Kidney epithelial cell (primary cell): ENCODE results near the gene STOML1. TPM values are rescaled to one million over a fixed set of nuclear protein-coding genes. Genes with fewer than 3 reads are reported as not detected.

Experiments used
- DNase-seq: peaks from one replicate; pipeline ENCODE4 v3.0.0-alpha.2; 2010; ENCODE audit warnings: low read depth
- H3K27me3 ChIP-seq: 2 replicates; pipeline ENCODE4 v1.6.0; 2011; ENCODE audit warnings: low read length; ENCODE audit not compliant: control insufficient read depth, insufficient read depth
- H3K36me3 ChIP-seq: 2 replicates; pipeline ENCODE4 v1.5.1; 2011; ENCODE audit warnings: low read length; ENCODE audit not compliant: control insufficient read depth, insufficient read depth
- H3K4me3 ChIP-seq: 2 replicates; pipeline ENCODE4 v1.5.1; 2011; ENCODE audit warnings: low read depth, mild to moderate bottlenecking, control low read depth, low read length
- CTCF ChIP-seq: IDR thresholded peaks from 2 replicates; pipeline ENCODE4 v1.5.1; 2011; ENCODE audit warnings: mild to moderate bottlenecking, moderate library complexity, low read length, control low read depth, inconsistent platforms; ENCODE audit not compliant: insufficient read depth, poor library complexity, severe bottlenecking
- total RNA-seq: library from RNA; depleted of rRNA; stranded (reverse); fragments of >200 nt; gene quantifications from 2 replicates; pipeline ENCODE4 v1.2.3, GENCODE V29; 2015

STOML1 gene
- total RNA-seq, 1 donor from 2014 or later: 18.3 TPM

- H3K4me3 ChIP-seq: no peak overlapping the region
Measured at GRCh38 chr15:73992594-73992898, 451 bp upstream of the STOML1 start.

GRCh38 chr15:73991260-73991659, 835 bp downstream of the STOML1 start:
- DNase-seq: no peak
- H3K36me3 ChIP-seq: no peaks in the 10 kb centered on the region
- no peaks in the 10 kb centered on the region for H3K27me3 ChIP-seq
- peak overlapping the region; percentile 74 for H3K4me3 ChIP-seq
- TF ChIP-seq CTCF: no peak

More at GRCh38 chr15:73992594-73992898, 451 bp upstream of the STOML1 start:
- H3K27me3 ChIP-seq: no peaks in the 10 kb centered on the region
- H3K36me3 ChIP-seq: no peaks in the 10 kb centered on the region
- no peak for TF ChIP-seq CTCF
- DNase-seq: no peak

- no peak overlapping the region for H3K4me3 ChIP-seq
- H3K36me3 ChIP-seq: no peaks in the 10 kb centered on the region
- H3K27me3 ChIP-seq: no peaks in the 10 kb centered on the region
- no peak for TF ChIP-seq CTCF
- no peak for DNase-seq
Measured at GRCh38 chr15:73990250-73991005, 1.7 kb downstream of the STOML1 start.

- H3K4me3 ChIP-seq: no peak overlapping the region
- TF ChIP-seq CTCF: no peak
- H3K36me3 ChIP-seq: no peaks in the 10 kb centered on the region
- no peaks in the 10 kb centered on the region for H3K27me3 ChIP-seq
- DNase-seq: no peak
Measured at GRCh38 chr15:73989001-73989798, 2.9 kb downstream of the STOML1 start.

- no peak for TF ChIP-seq CTCF
Measured at GRCh38 chr15:73988445-73988969, 3.6 kb downstream of the STOML1 start.

More at GRCh38 chr15:73988445-73988969, 3.6 kb downstream of the STOML1 start:
- Histone ChIP-seq H3K36me3 (no peaks in the 10 kb centered on the region), H3K4me3 (no peak overlapping the region), H3K27me3 (no peaks in the 10 kb centered on the region)
- DNase-seq: no peak
